ENCODE results near the gene DNAJC19.

Gene DNAJC19

GRCh38 chr3:180959691-180960090 is 29.8 kb downstream of the DNAJC19 start:
- no peak for DNase-seq

GRCh38 chr3:180947761-180948390 is 41.7 kb downstream of the DNAJC19 start:
- DNase-seq: no peak

GRCh38 chr3:180940826-180941225 is 48.7 kb downstream of the DNAJC19 start:
- no peak for DNase-seq

- no peak for DNase-seq
Measured at GRCh38 chr3:180934638-180935037, 54.9 kb downstream of the DNAJC19 start.
